ENCODE results near the gene ITPRID1. TPM values are rescaled to one million over a fixed set of nuclear protein-coding genes. Genes with fewer than 3 reads are reported as not detected.

The ITPRID1 gene
- total RNA-seq, 4 donors from 2014 or later, result not detected

DNA sequence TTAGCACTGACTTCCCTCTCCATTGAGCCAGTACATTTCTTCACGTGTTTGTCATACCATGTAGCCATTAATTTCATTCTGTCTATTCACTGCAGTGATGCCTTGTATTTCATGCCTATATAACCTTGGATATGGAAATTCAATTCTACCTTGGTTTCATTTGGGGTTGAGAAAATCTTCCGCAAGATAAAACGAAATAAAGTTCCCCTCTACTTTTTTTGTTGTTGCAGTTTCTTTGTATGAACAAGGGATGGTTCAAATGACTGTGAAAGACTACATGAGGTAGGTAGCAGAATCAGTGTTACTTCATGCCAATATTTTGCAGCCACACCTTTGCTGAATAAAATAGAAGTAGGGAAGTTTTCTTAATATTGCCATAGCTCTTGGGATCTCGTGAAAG, 55.6 kb downstream of the ITPRID1 start:
- 84 to 87% methylated on average over 4 of the region's 4 CpGs for WGBS, 2 donors
- H3K27me3 ChIP-seq, result no peaks in the 10 kb centered on the region
- H3K27ac ChIP-seq, result no peak overlapping the region
- no peaks in the 10 kb centered on the region for H3K9me3 ChIP-seq
- intact Hi-C loops (cut with DNase I), result no loop called here
- H3K4me1 ChIP-seq, result no peaks in the 10 kb centered on the region
- DNase-seq, result no peak
- TF ChIP-seq CTCF (IDR thresholded peaks at IDR 0.05) (no peak), POLR2A (IDR thresholded peaks at IDR 0.05) (no peak)
- H3K36me3 ChIP-seq, result no peaks in the 10 kb centered on the region
- no peak overlapping the region for H3K4me3 ChIP-seq (replicated peaks in 1 of 3)

DNA sequence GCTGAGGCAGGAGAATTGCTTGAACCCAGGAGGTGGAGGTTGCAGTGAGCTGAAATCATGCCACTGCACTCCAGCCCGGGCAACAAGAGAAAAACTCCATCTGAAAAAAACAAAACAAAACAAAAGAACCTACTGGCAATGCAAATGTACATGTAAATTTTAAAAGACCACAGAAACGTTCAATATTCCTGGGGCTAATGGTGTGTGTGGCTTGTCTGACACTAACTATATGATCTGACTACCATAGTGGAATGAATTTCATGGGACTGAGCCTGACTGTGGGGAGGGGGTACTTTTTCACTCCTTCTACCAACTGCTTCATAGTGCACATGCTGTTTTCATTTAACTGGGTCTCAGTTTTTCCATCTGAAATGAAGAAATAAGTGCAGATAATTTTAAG, 69.6 kb downstream of the ITPRID1 start:
- no peaks in the 10 kb centered on the region for H3K27me3 ChIP-seq
- DNase-seq, result no peak
- no peaks in the 10 kb centered on the region for H3K4me1 ChIP-seq
- no peaks in the 10 kb centered on the region for H3K9me3 ChIP-seq
- no peak overlapping the region for H3K27ac ChIP-seq
- 38 to 73% methylated on average over 2 of the region's 2 CpGs for WGBS, 2 donors
- TF ChIP-seq CTCF (IDR thresholded peaks at IDR 0.05) (no peak), POLR2A (IDR thresholded peaks at IDR 0.05) (no peak)
- intact Hi-C loops (cut with DNase I), result no loop called here
- H3K4me3 ChIP-seq (replicated peaks in 1 of 3), result no peak overlapping the region
- H3K36me3 ChIP-seq, result no peaks in the 10 kb centered on the region

GRCh38 chr7:31583942-31584341, 70.1 kb downstream of the ITPRID1 start:
- H3K27me3 ChIP-seq, result no peaks in the 10 kb centered on the region
- no peaks in the 10 kb centered on the region for H3K4me1 ChIP-seq
- no peaks in the 10 kb centered on the region for H3K36me3 ChIP-seq
- no peak overlapping the region for H3K4me3 ChIP-seq (replicated peaks in 1 of 3)
- no peak for DNase-seq
- no peak for TF ChIP-seq POLR2A (IDR thresholded peaks at IDR 0.05)
- TF ChIP-seq CTCF (IDR thresholded peaks at IDR 0.05), result no peak
- no peak overlapping the region for H3K27ac ChIP-seq
- no peaks in the 10 kb centered on the region for H3K9me3 ChIP-seq
- intact Hi-C loops (cut with DNase I), result no loop called here

DNA sequence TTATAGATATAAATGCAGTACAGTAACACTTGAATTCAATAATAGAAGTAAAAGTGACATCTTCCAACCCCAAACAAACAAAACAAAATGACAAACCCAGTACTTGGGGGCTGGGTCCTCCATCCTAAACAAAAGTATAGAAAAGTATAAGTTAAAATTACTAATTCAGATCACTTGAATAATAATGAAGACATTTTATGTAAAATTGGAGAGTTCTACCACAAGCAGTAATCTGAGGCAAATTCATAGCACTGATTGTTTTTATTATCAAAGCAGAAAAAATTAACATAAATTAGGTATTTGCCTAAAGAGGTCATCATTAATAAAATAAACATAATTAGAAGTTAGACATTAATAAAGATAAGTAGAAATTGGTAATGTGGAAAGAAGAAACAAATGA, 81.5 kb downstream of the ITPRID1 start:
- Histone ChIP-seq H3K4me3 (replicated peaks in 1 of 3) (no peak overlapping the region), H3K9me3 (peaks cover 4% of the 10 kb centered on the region), H3K27ac (no peak overlapping the region), H3K4me1 (no peaks in the 10 kb centered on the region), H3K27me3 (no peaks in the 10 kb centered on the region), H3K36me3 (no peaks in the 10 kb centered on the region)
- TF ChIP-seq POLR2A (IDR thresholded peaks at IDR 0.05), result no peak
- no peak for TF ChIP-seq CTCF (IDR thresholded peaks at IDR 0.05)
- intact Hi-C loops (cut with DNase I), result no loop called here
- DNase-seq, result no peak

GRCh38 chr7:31602041-31602625, 88.2 kb downstream of the ITPRID1 start:
- intact Hi-C loops (cut with DNase I), result no loop called here
- DNase-seq, result no peak
- H3K36me3 ChIP-seq, result no peaks in the 10 kb centered on the region
- WGBS, 2 donors, result 74 to 78% methylated on average over 5 of the region's 5 CpGs
- no peak for TF ChIP-seq CTCF (IDR thresholded peaks at IDR 0.05)
- TF ChIP-seq POLR2A (IDR thresholded peaks at IDR 0.05), result no peak
- no peak overlapping the region for H3K4me3 ChIP-seq (replicated peaks in 1 of 3)
- H3K4me1 ChIP-seq, result no peaks in the 10 kb centered on the region
- H3K27me3 ChIP-seq, result no peaks in the 10 kb centered on the region
- no peak overlapping the region for H3K27ac ChIP-seq
- H3K9me3 ChIP-seq, result no peaks in the 10 kb centered on the region

Measured in thyroid gland (tissue), 4 donors.